ENCODE measurements around the gene DAP3. TPM values are rescaled to one million over a fixed set of nuclear protein-coding genes. Genes with fewer than 3 reads are reported as not detected.
A peak's percentile ranks its signal among the peaks of the same experiment; 100 is the strongest.

The DAP3 gene
- total RNA-seq, 1 donor from 2014 or later, result 120 TPM

- TF ChIP-seq, protein P1, sequence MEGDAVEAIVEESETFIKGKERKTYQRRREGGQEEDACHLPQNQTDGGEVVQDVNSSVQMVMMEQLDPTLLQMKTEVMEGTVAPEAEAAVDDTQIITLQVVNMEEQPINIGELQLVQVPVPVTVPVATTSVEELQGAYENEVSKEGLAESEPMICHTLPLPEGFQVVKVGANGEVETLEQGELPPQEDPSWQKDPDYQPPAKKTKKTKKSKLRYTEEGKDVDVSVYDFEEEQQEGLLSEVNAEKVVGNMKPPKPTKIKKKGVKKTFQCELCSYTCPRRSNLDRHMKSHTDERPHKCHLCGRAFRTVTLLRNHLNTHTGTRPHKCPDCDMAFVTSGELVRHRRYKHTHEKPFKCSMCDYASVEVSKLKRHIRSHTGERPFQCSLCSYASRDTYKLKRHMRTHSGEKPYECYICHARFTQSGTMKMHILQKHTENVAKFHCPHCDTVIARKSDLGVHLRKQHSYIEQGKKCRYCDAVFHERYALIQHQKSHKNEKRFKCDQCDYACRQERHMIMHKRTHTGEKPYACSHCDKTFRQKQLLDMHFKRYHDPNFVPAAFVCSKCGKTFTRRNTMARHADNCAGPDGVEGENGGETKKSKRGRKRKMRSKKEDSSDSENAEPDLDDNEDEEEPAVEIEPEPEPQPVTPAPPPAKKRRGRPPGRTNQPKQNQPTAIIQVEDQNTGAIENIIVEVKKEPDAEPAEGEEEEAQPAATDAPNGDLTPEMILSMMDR (IDR thresholded peaks at IDR 0.05; ENCODE audit: unreplicated experiment), result no peak
- DNase-seq (ENCODE audit: low spot score), result no peak
- H3K36me3 Mint-ChIP-seq (ENCODE audit: low read depth, unreplicated experiment), result peaks cover 49% of the 10 kb centered on the region
- H3K4me1 Mint-ChIP-seq (ENCODE audit: unreplicated experiment), result peaks cover 6% of the 10 kb centered on the region
- peaks cover 2% of the 10 kb centered on the region for H3K27me3 Mint-ChIP-seq (ENCODE audit: unreplicated experiment)
- peak overlapping the region; percentile 34 for H3K27ac Mint-ChIP-seq (ENCODE audit: unreplicated experiment)
- no peaks in the 10 kb centered on the region for H3K9me3 Mint-ChIP-seq (ENCODE audit: unreplicated experiment)
- no peak overlapping the region for H3K4me3 Mint-ChIP-seq (ENCODE audit: unreplicated experiment)
Measured at GRCh38 chr1:155769257-155769656, 80.4 kb downstream of the DAP3 start.

- H3K27ac Mint-ChIP-seq (ENCODE audit: unreplicated experiment), result no peak overlapping the region
- H3K4me3 Mint-ChIP-seq (ENCODE audit: unreplicated experiment), result no peak overlapping the region
- peaks cover 6% of the 10 kb centered on the region for H3K4me1 Mint-ChIP-seq (ENCODE audit: unreplicated experiment)
- H3K36me3 Mint-ChIP-seq (ENCODE audit: low read depth, unreplicated experiment), result peaks cover 49% of the 10 kb centered on the region
- TF ChIP-seq, protein P1 (IDR thresholded peaks at IDR 0.05; ENCODE audit: unreplicated experiment), result no peak
- DNase-seq (ENCODE audit: low spot score), result no peak
- no peaks in the 10 kb centered on the region for H3K9me3 Mint-ChIP-seq (ENCODE audit: unreplicated experiment)
- no peaks in the 10 kb centered on the region for H3K27me3 Mint-ChIP-seq (ENCODE audit: unreplicated experiment)
Measured at GRCh38 chr1:155773221-155773620, 84.3 kb downstream of the DAP3 start.

GRCh38 chr1:155776414-155776813 lies 87.5 kb downstream of the DAP3 start:
- H3K9me3 Mint-ChIP-seq (ENCODE audit: unreplicated experiment), result no peaks in the 10 kb centered on the region
- peak overlapping the region; percentile 59 for H3K4me3 Mint-ChIP-seq (ENCODE audit: unreplicated experiment)
- peaks cover 35% of the 10 kb centered on the region for H3K36me3 Mint-ChIP-seq (ENCODE audit: low read depth, unreplicated experiment)
- peaks cover 2% of the 10 kb centered on the region for H3K27me3 Mint-ChIP-seq (ENCODE audit: unreplicated experiment)
- H3K27ac Mint-ChIP-seq (ENCODE audit: unreplicated experiment), result no peak overlapping the region
- DNase-seq (ENCODE audit: low spot score), result no peak
- H3K4me1 Mint-ChIP-seq (ENCODE audit: unreplicated experiment), result no peaks in the 10 kb centered on the region
- TF ChIP-seq, protein P1 (IDR thresholded peaks at IDR 0.05; ENCODE audit: unreplicated experiment), result no peak

DNA sequence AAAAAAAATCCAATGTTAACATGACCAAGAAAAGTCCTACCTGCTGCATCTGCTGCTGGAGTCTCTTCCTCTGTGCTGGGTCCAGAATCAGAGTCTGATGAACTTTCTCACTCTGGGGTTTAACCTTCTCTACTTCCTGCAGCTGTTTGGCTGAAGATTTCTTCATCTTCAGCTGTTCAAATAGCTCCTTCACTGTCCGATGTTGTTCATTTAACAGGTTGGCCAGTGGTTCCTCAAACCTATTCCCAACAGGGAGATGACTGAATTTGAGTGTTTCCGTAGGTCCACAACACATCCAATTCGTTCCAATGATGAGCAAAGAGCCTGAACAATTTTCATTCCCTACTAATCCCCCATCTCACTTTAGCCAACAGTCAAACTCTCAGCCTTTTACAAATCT lies 88.7 kb downstream of the DAP3 start:
- TF ChIP-seq, protein P1 (IDR thresholded peaks at IDR 0.05; ENCODE audit: unreplicated experiment), result no peak
- peaks cover 2% of the 10 kb centered on the region for H3K27me3 Mint-ChIP-seq (ENCODE audit: unreplicated experiment)
- H3K4me3 Mint-ChIP-seq (ENCODE audit: unreplicated experiment), result peak overlapping the region; percentile 60
- H3K27ac Mint-ChIP-seq (ENCODE audit: unreplicated experiment), result no peak overlapping the region
- H3K4me1 Mint-ChIP-seq (ENCODE audit: unreplicated experiment), result no peaks in the 10 kb centered on the region
- DNase-seq (ENCODE audit: low spot score), result no peak
- peaks cover 35% of the 10 kb centered on the region for H3K36me3 Mint-ChIP-seq (ENCODE audit: low read depth, unreplicated experiment)
- H3K9me3 Mint-ChIP-seq (ENCODE audit: unreplicated experiment), result no peaks in the 10 kb centered on the region

Other genes starting within 250 kb of the DAP3 start
- gene ASH1L, start 126.3 kb upstream of the DAP3 start, total RNA-seq (ENCODE audit: unreplicated experiment), result 28.5 TPM
- 34.5 TPM for gene MSTO1, start 78.9 kb upstream of the DAP3 start, total RNA-seq (ENCODE audit: unreplicated experiment)
- gene YY1AP1, start 317 bp upstream of the DAP3 start, total RNA-seq (ENCODE audit: unreplicated experiment), result 42.3 TPM
- 72.7 TPM for gene GON4L, start 168.1 kb downstream of the DAP3 start, total RNA-seq (ENCODE audit: unreplicated experiment)
- 15.4 TPM for gene SYT11, start 170.5 kb downstream of the DAP3 start, total RNA-seq (ENCODE audit: unreplicated experiment)
- 69.2 TPM for gene RIT1, start 222.3 kb downstream of the DAP3 start, total RNA-seq (ENCODE audit: unreplicated experiment)
- 42.6 TPM for gene KHDC4, start 245.3 kb downstream of the DAP3 start, total RNA-seq (ENCODE audit: unreplicated experiment)

Measured in endothelial cell (in vitro differentiated cells).